Measurements from ENCODE around the gene CDH26.

CDH26 gene

DNA sequence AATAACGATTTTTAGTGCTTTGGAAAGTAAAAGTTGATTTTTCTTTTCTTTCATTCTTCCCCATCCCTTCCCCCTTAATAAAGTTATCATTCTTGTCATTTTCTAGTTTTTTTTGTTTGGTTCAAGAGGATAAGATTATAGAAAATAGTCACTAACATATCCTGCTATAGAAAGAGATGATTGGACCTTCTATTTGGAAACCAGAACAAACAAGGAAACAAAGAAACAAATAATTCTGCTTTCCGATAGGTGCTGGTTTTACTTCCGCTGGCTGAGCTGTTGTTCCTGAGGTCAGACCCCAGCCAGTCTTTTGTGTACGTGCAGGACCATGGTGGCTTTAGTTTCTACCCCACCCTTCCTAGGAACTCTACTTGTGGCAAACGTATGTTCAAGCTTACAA lies at the start of gene CDH26:
Gene CDH26, plus strand, starts transcription at position 301 of the 400 bp plus-strand sequence. CDS start 304 bp downstream, outside the sequence.
- FAIRE-seq: no peak

GRCh38 chr20:59908855-59909254 lies 49.4 kb upstream of the CDH26 start:
- FAIRE-seq: no peak

- FAIRE-seq: no peak
These were observed 47.2 kb upstream of the CDH26 start for GRCh38 chr20:59911041-59911440.

DNA sequence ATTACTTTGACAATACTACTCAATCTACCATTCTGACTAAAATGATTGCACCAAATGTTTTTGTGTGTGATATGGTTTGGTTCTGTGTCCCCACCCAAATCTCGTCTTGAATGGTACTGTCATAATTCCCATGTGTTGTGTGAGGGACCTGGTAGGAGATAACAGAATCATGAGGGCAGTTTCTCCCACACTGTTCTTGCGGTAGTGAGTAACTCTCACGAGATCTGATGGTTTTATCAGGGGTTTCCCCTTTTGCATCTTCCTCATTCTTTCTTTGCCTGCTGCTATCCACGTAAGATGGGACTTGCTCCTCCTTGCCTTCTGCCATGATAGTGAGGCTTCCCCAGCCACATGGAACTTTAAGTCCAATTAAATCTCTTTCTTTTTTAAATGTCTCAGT lies 45.6 kb upstream of the CDH26 start:
- no peak for FAIRE-seq

DNA sequence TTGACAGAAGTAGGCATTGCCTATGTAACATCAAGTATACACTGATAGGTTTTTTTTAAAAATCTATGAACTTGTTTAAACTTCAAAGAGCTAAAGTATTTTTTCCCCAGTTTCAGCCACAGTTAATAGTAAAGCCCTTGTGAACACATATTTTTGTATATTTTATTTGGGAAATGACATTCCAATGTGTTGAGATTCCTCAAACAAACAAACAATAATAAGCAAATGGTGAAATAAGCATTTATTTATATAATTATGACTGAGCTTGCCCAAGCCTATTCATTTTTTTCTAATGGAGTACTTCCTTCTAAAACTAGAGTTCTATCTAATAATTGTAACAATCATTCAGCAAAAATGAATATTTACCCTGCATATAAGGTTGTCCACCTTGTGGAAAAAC lies 37.3 kb upstream of the CDH26 start:
- no peak for FAIRE-seq

- no peak for FAIRE-seq
These were observed 34.7 kb upstream of the CDH26 start for GRCh38 chr20:59923514-59923913.

DNA sequence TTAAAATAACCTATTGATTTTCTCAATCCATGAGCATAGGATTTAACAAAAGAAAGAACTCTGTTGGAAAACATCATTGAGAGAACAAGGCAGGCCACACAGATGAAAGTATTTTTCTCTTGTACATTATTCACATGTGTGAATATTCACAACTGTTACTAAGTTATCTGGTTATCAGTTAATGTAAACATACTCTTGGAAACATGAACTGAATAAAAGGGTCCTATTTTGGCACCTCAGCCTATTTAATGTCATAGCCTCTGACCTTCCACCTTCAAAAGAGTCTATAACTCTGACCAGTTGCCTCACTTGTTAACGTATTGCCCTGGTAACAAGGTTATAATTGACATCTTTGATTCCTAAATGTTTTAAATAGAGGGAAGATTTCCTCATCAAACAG lies 32.9 kb upstream of the CDH26 start:
- FAIRE-seq: no peak

DNA sequence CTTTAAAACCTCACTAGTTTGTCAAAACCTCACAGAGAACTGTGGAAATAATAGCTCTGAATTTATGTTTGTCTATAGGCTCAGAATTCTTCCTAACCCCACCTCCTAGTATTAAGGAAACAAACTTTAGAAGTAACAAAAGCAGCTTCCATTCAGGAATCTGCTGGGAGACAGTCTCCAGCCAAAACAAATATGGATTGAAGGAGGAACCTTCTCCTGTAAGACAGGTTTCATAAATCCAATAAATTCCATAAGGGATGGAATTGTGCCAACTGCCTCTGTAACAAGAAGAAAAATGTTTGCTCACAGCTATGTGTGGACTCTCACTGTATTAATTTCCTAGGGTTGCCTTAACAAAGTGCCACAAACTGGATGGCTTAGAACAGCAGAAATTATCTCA lies 32.3 kb upstream of the CDH26 start:
- no peak for FAIRE-seq

DNA sequence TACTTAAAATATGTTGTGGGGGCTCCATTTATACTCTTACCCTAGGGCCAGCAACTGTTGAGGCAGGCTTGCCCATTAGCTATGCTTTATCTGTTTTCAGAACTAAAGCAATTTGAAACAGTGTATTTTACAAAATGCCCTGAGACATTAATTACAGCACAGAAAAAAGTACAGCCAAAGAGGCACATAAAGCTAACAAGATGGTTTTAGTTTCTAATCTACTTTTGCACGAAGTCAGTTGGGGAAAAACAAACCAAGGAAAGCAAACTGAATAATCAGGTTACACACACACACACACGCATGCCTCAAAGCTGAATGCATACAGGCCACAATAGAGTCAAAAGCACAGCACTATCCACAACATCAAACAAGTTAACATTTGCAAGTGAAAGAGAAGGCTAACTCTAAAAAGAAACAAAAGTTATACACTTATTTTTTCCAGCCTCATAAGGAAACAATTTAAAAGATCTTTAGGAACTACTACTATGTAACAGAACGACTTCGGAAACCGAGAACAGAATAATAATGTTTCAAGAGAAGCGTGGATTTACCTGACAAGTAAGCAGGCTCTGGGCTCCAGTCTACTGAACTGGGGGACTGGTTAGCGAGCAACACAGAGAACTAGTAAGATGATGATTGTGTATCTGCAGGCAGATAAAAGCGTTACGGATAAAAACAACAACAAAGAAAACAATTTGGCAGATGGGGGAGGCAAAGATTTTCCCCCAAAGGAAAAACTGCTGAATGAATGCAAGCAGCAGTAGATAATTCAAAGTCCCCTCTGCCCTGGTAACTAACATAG lies 26.5 kb upstream of the CDH26 start:
- FAIRE-seq: no peak

- FAIRE-seq: no peak
These were observed 25.5 kb upstream of the CDH26 start for GRCh38 chr20:59932616-59933295.

GRCh38 chr20:59933296-59933848 lies 24.9 kb upstream of the CDH26 start, which contains the start of gene SYCP2:
Gene SYCP2 (minus strand): TSS chr20:59933637. CDS start chr20:59922413, 11,224 bp downstream.
- no peak for FAIRE-seq

- FAIRE-seq: no peak
These were observed 24.2 kb upstream of the CDH26 start for GRCh38 chr20:59933849-59934585.

DNA sequence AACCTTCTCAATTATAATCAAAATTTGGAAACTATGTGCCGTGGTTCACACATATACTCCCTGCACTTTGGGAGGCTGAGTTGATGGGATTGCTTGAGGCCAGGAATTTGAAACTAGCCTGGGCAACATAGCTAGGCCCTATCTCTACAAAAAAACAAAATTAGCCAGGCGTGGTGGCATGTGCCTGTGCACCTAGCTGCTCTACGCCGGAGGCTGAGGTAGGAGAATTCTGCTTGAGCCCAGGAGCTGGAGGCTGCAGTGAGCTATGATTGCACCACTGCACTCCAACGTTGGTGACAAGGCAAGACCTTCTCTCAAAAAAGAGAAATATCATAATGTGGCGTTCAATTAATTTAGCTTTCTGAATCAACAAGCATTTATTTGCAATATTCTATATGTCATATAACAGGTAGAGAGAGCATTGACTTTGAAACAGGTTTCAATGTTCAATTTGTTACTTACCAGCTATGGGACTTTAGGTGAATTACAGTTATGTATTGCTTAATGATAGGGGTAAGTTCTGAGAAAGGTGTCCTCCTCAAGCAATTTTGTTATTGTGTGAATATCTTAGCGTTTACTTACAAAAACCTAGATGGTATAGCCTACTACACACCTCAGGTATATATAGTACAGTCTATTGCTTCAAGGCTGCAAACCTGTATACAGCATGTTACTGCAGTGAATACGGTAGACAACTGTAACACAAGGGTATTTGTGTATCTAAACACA lies 22.6 kb upstream of the CDH26 start:
- no peak for FAIRE-seq

GRCh38 chr20:59936409-59936808 lies 21.8 kb upstream of the CDH26 start:
- no peak for FAIRE-seq

GRCh38 chr20:59937150-59937549 lies 21.1 kb upstream of the CDH26 start:
- FAIRE-seq: no peak

- no peak for FAIRE-seq
These were observed 20.0 kb upstream of the CDH26 start for GRCh38 chr20:59938221-59938620.

DNA sequence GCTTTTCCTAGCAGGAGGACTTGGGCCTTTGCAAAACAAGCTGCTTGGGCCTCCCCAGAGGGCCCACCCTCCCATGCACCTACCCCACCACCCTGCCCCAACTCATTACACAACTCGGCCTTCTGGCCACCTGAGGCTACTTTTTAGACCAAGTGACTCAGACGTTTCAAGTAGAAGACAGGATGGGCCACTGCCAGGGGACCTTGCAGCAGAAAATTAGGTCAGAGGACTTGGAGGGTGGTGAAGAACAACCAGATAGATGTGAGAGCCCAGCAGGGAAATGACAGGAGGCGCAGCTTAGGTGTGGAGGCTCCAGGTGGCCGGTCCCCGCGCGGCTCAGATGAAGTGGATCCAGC lies 19.5 kb upstream of the CDH26 start:
- FAIRE-seq: no peak

GRCh38 chr20:59939052-59939878 lies 19.0 kb upstream of the CDH26 start:
- no peak for FAIRE-seq

GRCh38 chr20:59939879-59940128 lies 18.4 kb upstream of the CDH26 start:
- no peak for FAIRE-seq

GRCh38 chr20:59940129-59940955 lies 17.9 kb upstream of the CDH26 start, which contains the start of the genes FAM217B and PPP1R3D:
Gene FAM217B (plus strand): TSS chr20:59940389. CDS start chr20:59943944, 3,555 bp downstream.
Gene PPP1R3D (minus strand): TSS chr20:59940305. CDS start chr20:59939931, 374 bp downstream.
- peak; percentile 83 for FAIRE-seq

DNA sequence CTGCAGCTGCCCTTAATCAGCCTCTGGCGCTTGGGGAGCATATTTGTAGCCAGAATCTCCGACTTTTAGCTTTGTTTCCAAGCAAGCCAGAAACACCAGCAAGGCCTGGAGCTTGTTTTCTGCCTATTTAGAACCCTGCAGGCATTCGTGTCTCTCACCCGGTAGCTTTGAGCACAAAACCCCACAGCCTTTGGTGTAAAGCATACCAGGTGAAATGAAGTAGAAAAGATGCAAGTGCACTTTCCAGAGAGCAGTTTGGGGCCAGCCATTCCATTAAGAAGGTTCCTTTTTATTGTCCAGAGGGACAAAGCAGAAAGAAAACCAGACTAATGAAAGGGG lies 17.3 kb upstream of the CDH26 start:
- no peak for FAIRE-seq

All from endometrium (tissue), 2 donors.